ENCODE results near the gene WASF3. TPM values are rescaled to one million over a fixed set of nuclear protein-coding genes. Genes with fewer than 3 reads are reported as not detected.
A peak's percentile ranks its signal among the peaks of the same experiment; 100 is the strongest.

The WASF3 gene
- total RNA-seq, 1 experiment from 2014 or later = 7.7 TPM

- in situ Hi-C loops (cut with HindIII; ENCODE audit: low sequenced_read_pairs) = no loop called here
- DNase-seq (ENCODE audit: low spot score) = no peak
Measured at GRCh38 chr13:26579580-26579979, 22.1 kb downstream of the WASF3 start.

- DNase-seq (ENCODE audit: low spot score) = no peak
- in situ Hi-C loops (cut with HindIII; ENCODE audit: low sequenced_read_pairs) = no loop called here
Measured at GRCh38 chr13:26583662-26584061, 26.2 kb downstream of the WASF3 start.

- no peak for DNase-seq (ENCODE audit: low spot score)
- in situ Hi-C loops (cut with HindIII; ENCODE audit: low sequenced_read_pairs) = no loop called here
Measured at GRCh38 chr13:26584713-26585112, 27.2 kb downstream of the WASF3 start.

GRCh38 chr13:26585136-26585535 lies 27.7 kb downstream of the WASF3 start:
- in situ Hi-C loops (cut with HindIII; ENCODE audit: low sequenced_read_pairs) = no loop called here
- DNase-seq (ENCODE audit: low spot score) = no peak

GRCh38 chr13:26587251-26587650 lies 29.8 kb downstream of the WASF3 start:
- in situ Hi-C loops (cut with HindIII; ENCODE audit: low sequenced_read_pairs) = no loop called here
- DNase-seq (ENCODE audit: low spot score) = no peak

- DNase-seq (ENCODE audit: low spot score) = no peak
- in situ Hi-C loops (cut with HindIII; ENCODE audit: low sequenced_read_pairs) = no loop called here
Measured at GRCh38 chr13:26589226-26589625, 31.7 kb downstream of the WASF3 start.

GRCh38 chr13:26589754-26590153 lies 32.3 kb downstream of the WASF3 start:
- in situ Hi-C loops (cut with HindIII; ENCODE audit: low sequenced_read_pairs) = no loop called here
- DNase-seq (ENCODE audit: low spot score) = peak; percentile 71

GRCh38 chr13:26590379-26590778 lies 32.9 kb downstream of the WASF3 start:
- in situ Hi-C loops (cut with HindIII; ENCODE audit: low sequenced_read_pairs) = no loop called here
- no peak for DNase-seq (ENCODE audit: low spot score)

- DNase-seq (ENCODE audit: low spot score) = no peak
- in situ Hi-C loops (cut with HindIII; ENCODE audit: low sequenced_read_pairs) = no loop called here
Measured at GRCh38 chr13:26590951-26591350, 33.5 kb downstream of the WASF3 start.

GRCh38 chr13:26591672-26592071 lies 34.2 kb downstream of the WASF3 start:
- in situ Hi-C loops (cut with HindIII; ENCODE audit: low sequenced_read_pairs) = no loop called here
- no peak for DNase-seq (ENCODE audit: low spot score)

GRCh38 chr13:26593661-26594060 lies 36.2 kb downstream of the WASF3 start:
- in situ Hi-C loops (cut with HindIII; ENCODE audit: low sequenced_read_pairs) = no loop called here
- DNase-seq (ENCODE audit: low spot score) = no peak

GRCh38 chr13:26594363-26594762 lies 36.9 kb downstream of the WASF3 start:
- in situ Hi-C loops (cut with HindIII; ENCODE audit: low sequenced_read_pairs) = no loop called here
- DNase-seq (ENCODE audit: low spot score) = no peak

GRCh38 chr13:26596458-26596857 lies 39.0 kb downstream of the WASF3 start:
- in situ Hi-C loops (cut with HindIII; ENCODE audit: low sequenced_read_pairs) = no loop called here

GRCh38 chr13:26599403-26599802 lies 41.9 kb downstream of the WASF3 start:
- DNase-seq (ENCODE audit: low spot score) = no peak
- in situ Hi-C loops (cut with HindIII; ENCODE audit: low sequenced_read_pairs) = no loop called here

More at GRCh38 chr13:26596458-26596857, 39.0 kb downstream of the WASF3 start:
- no peak for DNase-seq (ENCODE audit: low spot score)

- in situ Hi-C loops (cut with HindIII; ENCODE audit: low sequenced_read_pairs) = no loop called here
- no peak for DNase-seq (ENCODE audit: low spot score)
Measured at GRCh38 chr13:26599860-26600259, 42.4 kb downstream of the WASF3 start.

GRCh38 chr13:26600343-26600742 lies 42.9 kb downstream of the WASF3 start:
- in situ Hi-C loops (cut with HindIII; ENCODE audit: low sequenced_read_pairs) = no loop called here

GRCh38 chr13:26601669-26602068 lies 44.2 kb downstream of the WASF3 start:
- in situ Hi-C loops (cut with HindIII; ENCODE audit: low sequenced_read_pairs) = no loop called here
- peak; percentile 81 for DNase-seq (ENCODE audit: low spot score)

More at GRCh38 chr13:26600343-26600742, 42.9 kb downstream of the WASF3 start:
- DNase-seq (ENCODE audit: low spot score) = no peak

GRCh38 chr13:26602783-26603182 lies 45.3 kb downstream of the WASF3 start:
- DNase-seq (ENCODE audit: low spot score) = no peak
- in situ Hi-C loops (cut with HindIII; ENCODE audit: low sequenced_read_pairs) = no loop called here

- no peak for DNase-seq (ENCODE audit: low spot score)
- in situ Hi-C loops (cut with HindIII; ENCODE audit: low sequenced_read_pairs) = no loop called here
Measured at GRCh38 chr13:26604784-26605545, 47.5 kb downstream of the WASF3 start.

GRCh38 chr13:26605845-26606244 lies 48.4 kb downstream of the WASF3 start:
- in situ Hi-C loops (cut with HindIII; ENCODE audit: low sequenced_read_pairs) = no loop called here
- DNase-seq (ENCODE audit: low spot score) = no peak

GRCh38 chr13:26606631-26607030 lies 49.1 kb downstream of the WASF3 start:
- in situ Hi-C loops (cut with HindIII; ENCODE audit: low sequenced_read_pairs) = no loop called here
- DNase-seq (ENCODE audit: low spot score) = no peak
